ENCODE measurements around the gene ATG9A. TPM values are rescaled to one million over a fixed set of nuclear protein-coding genes. Genes with fewer than 3 reads are reported as not detected.

ATG9A gene
- total RNA-seq, 1 donor from 2014 or later: 81.8 TPM

DNA sequence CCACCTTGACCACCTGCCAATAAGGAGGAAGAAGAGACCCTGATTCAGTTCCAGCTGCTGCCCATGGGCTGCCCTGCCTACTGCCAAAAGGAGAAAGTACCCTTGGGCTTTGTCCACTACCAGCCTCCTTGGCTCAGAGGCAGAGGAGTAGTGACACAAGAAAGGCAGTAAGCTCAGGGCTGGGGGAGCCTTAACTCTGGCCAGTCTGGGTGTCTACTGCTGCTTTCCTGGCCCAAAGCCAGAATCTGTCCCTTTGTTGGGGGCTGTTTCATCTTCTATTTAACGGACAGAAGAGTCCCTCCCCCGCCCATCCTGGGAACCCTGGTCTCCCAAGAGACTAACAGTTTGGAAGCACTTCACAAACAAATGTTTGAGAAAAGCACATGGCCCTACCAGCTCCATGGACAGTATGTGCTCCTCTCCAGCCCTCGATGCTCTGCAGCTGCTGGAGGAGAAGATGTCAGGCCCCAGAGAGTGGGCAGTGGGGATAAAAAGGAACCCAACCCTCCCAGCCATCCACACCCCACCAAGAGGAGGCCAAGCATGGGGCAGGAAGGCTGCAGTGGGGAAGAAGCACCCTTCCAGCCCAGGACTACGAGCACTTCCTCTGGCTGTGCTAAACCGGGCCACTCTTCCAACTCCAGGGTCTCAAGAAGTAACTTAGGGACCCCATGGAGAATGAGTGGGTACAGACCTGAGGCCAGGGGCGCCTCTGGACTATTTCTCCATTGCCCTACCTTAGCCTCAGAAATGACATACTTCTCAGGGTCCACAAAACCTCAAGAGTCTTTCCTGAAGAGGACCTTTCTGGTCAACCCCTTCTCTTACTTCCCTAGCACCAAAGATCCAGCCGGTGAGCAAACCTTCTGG lies 1.2 kb downstream of the ATG9A start:
- DNase-seq (peak; percentile 24), ATAC-seq (no peak)
- intact Hi-C loops (cut with micrococcal nuclease): no loop called here

DNA sequence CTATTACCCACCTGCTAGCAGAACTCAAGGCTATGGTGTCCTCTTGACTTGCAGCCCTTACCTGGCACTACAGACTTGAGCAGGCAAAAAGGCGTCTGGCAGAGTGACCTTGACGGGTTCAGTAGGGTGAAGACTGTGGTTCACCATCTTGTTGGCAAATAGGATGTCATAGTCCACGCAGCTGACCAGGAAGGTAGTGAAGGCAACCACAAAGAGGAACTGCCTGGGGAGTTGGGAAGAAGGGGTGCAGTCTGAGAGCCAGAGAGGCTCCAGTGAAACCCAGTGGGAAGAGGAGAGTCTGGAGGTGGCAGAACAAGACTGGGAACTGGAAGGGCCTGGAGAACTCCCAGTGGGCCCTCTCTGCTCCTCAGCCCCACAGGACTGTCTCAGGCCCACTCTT lies 4.1 kb downstream of the ATG9A start:
- intact Hi-C loops (cut with micrococcal nuclease): no loop called here
- DNase-seq (no peak), ATAC-seq (no peak)

DNA sequence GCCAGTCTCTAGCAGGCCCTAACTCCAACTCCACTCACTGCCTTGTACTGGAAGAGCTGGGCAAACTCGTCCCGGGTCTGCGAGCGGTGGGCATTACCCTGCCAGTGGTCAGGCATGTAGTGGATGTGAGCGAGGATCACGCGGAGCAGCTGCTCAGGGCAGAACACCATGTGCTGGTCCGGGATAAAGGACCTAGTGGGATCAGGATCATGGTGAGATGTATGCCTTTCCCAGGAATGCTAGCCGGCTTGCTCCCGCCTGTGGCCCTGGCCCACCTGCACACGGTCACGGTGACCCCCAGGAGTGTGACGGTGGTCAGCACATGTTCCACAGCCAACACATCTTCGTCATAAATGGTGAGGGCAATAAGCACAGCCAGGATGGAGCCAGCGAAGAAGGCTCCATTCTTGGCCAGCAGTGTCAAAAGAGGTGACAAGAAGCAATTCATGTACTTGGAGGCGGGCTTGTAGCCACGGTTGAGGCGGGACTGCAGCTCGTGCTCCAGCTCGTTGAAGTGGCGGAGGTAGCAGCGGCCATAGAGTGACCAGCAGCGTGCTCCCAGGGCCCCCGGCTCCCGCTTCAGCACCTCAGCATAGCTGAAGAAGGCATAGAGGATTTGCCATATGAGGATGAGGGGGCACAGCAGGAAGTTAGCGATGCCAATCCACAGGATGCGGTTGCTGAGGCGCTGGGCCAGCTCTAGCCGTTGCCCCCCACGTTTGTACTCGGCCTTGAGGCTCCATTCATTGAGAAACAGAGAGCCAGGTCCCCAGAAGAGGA lies 5.4 kb downstream of the ATG9A start:
- intact Hi-C loops (cut with micrococcal nuclease): no loop called here
- DNase-seq: no peak
- no peak for ATAC-seq

DNA sequence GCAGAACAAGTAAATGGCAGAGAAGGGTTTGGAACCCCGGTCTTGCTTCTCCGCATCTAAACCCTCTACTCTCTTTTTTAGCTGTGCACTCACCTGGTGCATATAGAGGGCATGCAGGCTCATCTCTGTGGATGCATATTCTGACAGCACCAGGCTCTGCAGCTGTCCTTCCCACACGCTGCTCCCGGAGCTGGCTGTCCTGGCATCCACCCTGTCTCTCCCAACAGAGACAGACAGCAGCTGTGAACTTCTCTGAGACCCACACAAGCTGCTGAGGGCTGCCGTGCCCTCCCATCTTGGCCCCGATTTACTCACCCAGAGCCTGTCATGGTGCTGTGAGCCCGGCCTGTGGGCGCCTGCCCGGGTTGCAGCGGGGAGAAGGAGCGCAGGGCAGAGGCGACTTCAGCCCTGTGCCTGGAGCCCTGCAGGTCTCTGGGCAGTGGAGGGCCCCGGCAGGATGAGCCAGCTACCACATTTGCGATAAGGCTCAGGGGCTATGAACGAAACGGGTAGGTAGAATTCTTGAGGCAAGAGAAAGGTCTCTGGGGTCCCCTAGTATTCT lies 7.4 kb downstream of the ATG9A start:
- intact Hi-C loops (cut with micrococcal nuclease): no loop called here
- ATAC-seq (no peak), DNase-seq (no peak)

DNA sequence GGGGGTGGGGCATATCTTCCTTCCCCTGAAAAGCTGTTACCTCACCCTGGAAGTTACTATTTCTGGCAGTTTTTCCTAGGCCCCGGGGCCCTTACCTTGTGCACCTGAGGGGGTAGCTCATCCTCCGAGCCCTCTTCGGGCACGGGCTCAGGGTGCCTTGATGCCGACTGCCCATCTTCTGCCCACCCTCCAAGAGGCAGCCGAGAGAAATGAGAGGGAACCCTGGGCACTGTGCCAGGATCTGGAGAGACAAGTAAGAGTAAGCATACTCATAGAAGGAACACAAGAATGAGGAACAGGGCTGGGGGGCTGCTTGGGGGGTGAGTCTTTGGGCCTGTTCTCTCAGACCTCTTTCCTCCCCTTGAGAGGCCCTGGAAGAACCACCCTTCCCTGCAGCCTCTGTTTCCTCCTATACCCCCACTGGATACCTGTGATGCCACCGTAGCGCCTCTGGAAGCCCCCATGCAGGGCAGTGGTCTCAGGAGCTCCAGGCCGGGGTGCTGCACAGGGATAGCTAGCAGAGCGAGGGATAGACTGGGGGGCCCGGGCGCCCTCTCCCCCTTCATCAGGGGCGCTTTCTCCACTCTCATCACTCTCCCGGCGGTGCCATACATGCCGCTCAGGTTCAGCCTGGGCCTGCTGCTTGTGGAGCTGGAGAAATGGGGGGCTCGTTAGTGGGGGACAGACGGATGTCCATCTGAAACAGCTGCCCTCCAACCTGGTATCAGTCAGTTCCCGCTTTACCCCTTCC lies 8.6 kb downstream of the ATG9A start:
- DNase-seq: no peak
- ATAC-seq: no peak
- intact Hi-C loops (cut with micrococcal nuclease): no loop called here

DNA sequence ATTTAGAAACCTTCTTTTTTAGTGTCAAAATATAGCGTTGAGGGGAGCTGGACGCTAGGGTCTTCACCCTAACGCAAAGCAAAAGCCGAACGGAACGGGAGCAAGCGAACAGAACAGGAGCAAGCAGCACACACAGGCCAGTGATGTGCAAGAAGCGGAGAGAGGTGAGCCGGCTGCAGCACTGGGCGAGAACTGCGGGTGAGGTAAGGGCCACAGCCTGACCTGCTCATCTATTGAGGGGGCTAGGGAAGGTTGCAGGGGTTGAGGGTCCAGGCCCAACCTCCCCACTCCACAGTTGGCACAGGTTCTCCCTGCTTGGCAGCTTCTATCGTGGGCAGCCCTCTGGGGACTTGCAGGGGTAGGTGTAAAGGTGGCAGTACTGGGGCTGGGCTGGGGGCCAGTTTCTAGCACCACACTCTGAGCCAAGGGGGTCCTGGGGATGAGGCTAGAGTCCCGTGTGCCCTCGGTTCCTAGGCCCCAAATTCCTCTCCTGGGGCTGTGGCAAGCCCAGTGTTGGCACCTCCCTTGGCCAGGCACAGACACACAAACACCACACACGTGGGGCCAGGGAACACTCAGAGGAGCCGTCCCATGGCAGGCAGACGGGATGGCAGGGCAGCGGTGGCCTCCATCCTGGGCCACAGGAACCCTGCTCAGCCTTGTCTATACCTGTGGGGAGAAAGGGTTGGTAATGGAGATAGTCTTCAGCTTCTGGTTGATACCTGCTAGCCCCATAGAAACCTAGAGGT lies 9.5 kb downstream of the ATG9A start:
- ATAC-seq (no peak), DNase-seq (no peak)
- intact Hi-C loops (cut with micrococcal nuclease): no loop called here

DNA sequence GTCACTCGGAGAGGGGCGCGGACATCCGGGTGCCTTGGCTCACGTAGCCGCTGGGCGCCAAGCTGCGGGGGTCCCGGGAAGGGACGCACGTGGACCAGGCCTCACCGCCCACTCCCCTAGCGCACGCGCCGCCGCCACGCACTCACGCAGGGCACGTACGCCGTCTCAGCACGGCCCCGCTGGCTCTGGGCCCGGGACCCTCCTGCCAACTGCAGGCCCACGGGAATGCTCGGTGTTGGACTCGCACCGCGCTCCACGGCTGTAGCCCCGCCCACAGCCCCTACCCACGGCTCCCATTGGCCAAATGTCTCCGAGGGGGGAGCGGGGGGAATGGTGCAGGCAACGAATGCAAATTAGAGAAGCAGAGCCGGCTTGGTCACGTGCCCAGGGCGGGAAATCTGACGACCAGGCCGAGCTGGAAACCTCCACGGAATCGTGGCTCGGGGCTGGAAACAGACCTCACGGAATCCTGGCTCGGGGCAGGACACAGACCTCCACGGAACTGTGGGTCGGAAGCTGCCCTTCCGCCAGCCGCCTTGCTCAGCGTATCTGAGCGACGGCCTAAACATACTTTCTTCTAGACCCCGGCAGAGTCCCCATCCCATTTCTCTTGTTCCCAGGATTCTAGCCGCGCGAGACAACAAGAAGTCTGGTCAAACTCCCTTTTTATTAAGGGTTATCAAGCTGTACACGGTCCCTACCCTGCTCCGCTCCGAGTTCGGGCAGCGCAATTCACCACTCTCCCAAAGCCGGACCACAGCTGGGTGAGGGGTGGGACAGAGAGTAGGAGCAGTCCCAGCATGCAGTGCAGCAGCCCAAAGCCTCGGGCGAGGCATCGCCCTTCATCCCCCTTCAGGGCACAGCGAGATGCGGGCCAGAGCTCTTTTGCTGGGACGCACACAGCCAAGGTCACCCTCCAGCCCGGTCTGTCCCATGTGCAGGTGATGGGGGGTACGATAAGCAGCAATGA lies 10.4 kb downstream of the ATG9A start, which contains the start of gene ABCB6:
TSS of gene ABCB6 (minus strand) at position 227 of the 970 bp plus-strand sequence. CDS start 285 bp downstream, outside the sequence.
- intact Hi-C loops (cut with micrococcal nuclease): no loop called here
- ATAC-seq: peak; percentile 90
- peak; percentile 99 for DNase-seq

DNA sequence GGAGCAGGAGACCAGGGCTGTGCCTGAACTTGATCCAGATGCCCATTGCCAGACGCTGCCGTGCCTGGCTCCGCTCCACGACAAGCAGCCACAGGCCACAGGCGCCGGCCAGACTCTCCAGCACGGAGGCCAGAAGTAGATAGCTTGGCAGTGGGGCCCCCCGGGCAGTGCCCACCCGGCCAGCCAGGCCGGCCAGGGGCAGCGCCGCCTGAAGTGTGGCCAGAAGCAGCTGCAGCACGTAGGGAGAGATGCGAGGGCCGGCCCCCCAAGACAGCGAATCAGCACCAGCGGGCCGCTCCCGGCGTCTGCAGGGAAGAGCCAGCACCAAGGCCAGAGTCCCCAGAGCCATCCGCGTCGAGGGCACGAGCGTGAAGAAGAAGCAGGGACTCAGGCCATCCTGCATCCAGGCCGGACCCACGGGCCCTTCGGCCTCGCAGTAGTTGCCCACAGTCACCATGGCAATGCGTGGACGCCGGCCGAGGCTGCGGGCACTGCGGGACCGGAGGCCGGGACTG lies 11.2 kb downstream of the ATG9A start:
- DNase-seq: peak; percentile 79
- peak; percentile 61 for ATAC-seq
- intact Hi-C loops (cut with micrococcal nuclease): no loop called here

DNA sequence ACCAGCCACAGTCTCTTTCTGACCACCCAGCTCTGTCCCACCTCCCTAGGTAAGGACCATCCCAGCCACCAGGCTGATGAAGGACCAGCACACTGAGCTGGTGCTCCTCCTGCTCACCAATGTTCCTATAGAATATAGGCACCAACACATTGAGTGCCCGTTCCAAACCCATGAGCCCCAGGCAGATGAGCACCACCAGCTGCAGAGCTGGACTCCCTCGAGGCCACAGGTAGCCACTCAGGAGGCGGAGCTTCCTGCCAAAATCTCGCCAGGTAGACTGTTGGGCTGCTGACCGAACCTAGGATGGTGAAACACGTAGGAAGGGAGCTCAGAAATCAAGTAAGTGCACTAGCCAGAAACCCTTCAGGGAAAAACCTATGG lies 12.9 kb downstream of the ATG9A start:
- DNase-seq: no peak
- intact Hi-C loops (cut with micrococcal nuclease): no loop called here
- no peak for ATAC-seq

DNA sequence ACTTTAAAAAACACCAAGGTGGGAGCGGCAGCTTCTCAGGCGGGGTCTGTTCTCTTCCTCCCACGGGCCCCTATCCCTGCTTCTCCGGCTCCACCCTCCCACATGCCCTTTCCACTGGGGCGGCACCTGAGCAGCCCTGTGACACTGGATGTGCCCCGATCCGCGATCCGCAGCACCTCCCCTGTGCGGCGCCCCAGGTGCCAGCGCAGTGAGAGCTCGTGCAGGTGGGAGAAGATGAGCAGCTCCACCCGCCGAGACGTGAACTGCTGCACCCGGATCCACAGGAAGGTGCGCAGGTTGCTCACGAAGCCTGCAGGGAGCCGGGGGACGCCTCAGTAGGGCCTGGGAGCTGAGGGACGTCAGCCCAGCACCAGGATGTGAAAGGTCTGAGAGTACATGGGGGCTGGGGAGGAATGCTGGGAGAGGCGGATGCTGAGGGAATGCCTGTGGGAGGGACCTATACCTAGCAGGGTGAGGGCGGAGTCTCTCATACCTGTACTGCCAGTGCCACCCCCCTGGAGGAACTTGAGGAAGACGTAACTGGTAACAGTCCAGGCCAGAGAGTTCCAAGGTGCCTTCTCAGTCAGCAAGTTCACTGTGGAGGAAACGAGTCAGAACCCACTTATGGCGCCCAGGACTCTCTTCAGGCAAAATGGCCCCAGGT lies 13.4 kb downstream of the ATG9A start:
- intact Hi-C loops (cut with micrococcal nuclease): no loop called here
- ATAC-seq (no peak), DNase-seq (no peak)

DNA sequence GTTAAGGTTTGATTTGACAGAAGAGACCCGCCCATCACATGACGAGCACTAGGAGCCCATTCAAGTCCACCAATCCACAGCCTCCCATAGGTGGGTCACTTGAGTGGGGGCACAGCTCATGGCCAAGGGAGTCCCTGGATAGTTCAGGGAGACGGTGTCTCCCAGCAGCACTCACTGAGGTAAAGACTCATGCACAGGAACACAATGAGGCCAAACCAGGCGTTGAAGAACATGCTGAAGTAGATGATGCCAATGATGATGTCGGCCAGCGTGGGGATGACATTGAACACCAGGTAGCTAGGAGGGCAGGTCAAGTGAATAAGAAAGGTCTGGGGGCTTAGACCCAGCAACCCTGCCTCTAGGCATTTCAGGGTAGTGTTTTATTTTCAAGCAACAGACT lies 14.7 kb downstream of the ATG9A start:
- intact Hi-C loops (cut with micrococcal nuclease): no loop called here
- no peak for ATAC-seq

DNA sequence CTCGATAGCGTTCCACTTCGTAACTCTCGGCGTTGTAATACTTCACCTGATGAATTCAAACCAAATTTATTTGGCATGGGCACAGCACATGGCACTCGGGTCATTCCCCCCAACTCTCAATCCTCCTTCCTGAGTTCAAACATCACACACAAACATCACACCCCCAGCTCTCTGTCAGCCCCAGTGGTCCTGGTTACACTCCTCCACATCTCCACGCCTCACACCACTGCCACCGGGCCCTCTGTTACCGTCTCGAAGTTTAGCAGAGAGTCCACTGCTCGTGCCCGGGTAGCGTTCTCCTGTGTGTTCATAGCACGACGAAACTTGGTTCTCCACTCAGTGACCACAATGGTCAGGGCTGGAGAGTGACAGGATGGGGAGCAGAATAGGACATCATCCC lies 15.3 kb downstream of the ATG9A start:
- ATAC-seq: no peak
- intact Hi-C loops (cut with micrococcal nuclease): no loop called here
- no peak for DNase-seq

More for the DNA sequence above, 14.7 kb downstream of the ATG9A start:
- no peak for DNase-seq

DNA sequence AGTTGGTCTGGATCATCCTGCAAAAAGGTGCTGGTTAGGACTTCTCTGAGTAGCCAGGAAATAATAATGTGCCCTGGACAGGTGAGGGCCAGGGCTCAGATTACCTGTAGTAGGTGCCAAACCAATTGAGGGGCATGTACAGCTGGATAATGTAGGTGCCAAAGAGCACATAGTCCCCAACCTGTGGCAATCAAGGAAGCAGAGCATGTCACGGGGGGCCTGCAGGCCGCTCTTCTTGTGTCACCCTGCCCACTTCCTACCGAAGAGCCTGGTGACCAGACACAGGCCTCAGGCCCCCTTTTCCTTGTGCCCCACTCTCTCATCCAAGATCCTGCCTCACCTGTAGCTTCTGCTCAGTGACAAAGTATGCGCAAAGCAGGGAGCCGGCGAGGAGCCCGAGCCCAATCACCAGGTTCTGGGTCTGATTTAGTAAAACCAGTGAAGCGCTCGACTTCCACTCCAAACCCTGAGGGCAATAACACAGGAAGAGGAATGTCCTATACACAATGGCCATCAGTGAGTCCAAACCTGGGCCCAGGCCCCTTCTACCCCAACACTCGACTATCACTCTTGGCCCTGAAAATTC lies 15.9 kb downstream of the ATG9A start:
- ATAC-seq: no peak
- intact Hi-C loops (cut with micrococcal nuclease): no loop called here
- DNase-seq: no peak

DNA sequence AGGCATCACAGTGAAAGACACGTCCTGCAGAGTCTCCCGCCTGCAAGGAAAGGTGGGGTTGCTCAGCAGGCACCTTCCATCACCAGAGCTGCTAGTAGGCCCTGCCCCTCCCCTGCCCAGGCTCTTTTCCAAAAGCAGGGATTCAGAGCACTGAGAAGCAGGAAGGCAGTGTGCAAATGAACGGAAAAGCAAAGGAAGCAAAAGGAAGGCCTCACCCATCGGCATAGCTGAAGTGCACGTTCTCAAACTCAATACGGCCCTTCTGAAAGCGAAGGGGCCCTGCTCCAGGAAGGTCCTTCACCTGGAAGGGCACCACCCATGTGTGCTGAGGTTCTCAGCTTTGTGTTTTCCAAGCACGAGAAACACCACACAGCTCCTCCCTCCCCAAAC lies 16.4 kb downstream of the ATG9A start:
- ATAC-seq (no peak), DNase-seq (no peak)
- intact Hi-C loops (cut with micrococcal nuclease): no loop called here

DNA sequence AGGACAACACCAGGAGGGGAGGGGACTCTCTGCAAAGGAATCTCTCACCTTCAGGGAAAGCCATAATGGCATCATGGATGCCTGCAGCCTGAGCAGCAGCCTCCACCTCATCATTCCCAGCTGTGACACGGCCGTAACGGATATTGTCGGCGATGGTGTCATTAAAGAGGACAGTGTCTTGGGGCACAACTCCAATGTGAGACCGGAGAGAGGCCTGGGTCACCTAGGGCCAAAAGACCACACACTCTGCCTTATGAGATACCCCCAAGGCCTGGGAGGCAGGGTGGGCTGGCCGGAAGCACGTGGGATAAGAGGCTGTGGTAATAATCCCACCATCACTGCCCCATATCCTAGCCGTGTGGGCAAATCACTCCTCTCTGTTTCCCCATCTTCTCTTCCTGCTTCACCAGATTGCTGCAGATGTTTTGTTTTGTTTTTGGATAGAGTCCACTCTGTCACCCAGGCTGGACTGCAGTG lies 18.5 kb downstream of the ATG9A start:
- DNase-seq (no peak), ATAC-seq (no peak)
- intact Hi-C loops (cut with micrococcal nuclease): no loop called here

DNA sequence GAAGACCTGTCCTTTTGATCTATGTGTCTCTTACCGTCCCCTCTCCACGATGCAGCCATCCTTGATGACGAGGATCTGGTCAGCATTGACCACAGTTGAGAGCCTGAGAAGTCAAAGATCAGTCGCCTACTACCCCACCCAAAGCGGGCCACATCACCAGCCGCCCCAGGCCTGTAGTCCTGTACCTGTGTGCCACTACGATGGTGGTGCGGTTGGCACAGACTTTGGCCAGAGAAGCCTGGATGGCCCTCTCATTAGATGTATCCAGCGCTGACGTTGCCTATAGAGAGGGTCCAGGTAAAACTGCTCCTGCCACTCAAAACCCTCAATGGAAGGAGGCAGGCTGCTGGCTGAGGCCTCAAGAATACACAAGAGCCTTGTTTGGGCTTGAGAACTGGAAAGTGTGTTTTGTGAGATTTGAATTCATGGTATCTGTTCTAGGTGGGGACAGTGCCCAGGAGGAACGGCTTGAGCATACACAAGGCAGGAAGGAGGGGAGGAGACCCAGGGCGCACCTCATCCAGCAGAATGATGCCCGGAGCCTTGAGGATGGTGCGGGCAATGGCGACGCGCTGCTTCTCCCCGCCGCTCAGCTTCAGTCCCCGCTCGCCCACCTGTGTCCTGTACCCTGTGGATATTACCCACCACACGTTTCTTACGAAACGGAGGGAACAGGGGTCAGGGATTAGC lies 19.1 kb downstream of the ATG9A start:
- DNase-seq (no peak), ATAC-seq (no peak)
- intact Hi-C loops (cut with micrococcal nuclease): no loop called here

All from left ventricle myocardium superior (tissue), 1 donor.